Endothelial cell of umbilical vein (primary cell): ENCODE results near the gene SYT2.
"Not testable (repeated sequence)": the region's sequence is repeated elsewhere in the genome, so short reads cannot be mapped to it uniquely, and the experiment has no call there.

Source experiments
- EZH2 ChIP-seq: IDR thresholded peaks from 2 replicates; pipeline ENCODE4 v1.6.1; 2012; ENCODE audit warnings: borderline replicate concordance, low read depth, mild to moderate bottlenecking, moderate library complexity, low read length, inconsistent platforms; ENCODE audit not compliant: severe bottlenecking
- FOS ChIP-seq: IDR thresholded peaks from 2 replicates; pipeline ENCODE4 v1.6.1; 2011; ENCODE audit warnings: mild to moderate bottlenecking, low read length, moderate library complexity, borderline replicate concordance; ENCODE audit not compliant: insufficient read depth
- JUN ChIP-seq: IDR thresholded peaks from 2 replicates; pipeline ENCODE4 v1.6.1; 2011; ENCODE audit warnings: borderline replicate concordance, low read depth; ENCODE audit not compliant: insufficient read length, insufficient read depth
- POLR2A ChIP-seq: IDR thresholded peaks from 2 replicates; pipeline ENCODE4 v1.6.1; 2012; ENCODE audit warnings: low read depth, mild to moderate bottlenecking, control low read depth, low read length
- POLR2AphosphoS5 ChIP-seq: IDR thresholded peaks from 2 replicates; pipeline ENCODE4 v1.6.1; 2012; ENCODE audit warnings: low read depth, mild to moderate bottlenecking, control low read depth, low read length, moderate library complexity; ENCODE audit not compliant: insufficient read depth
- TF ChIP-seq, protein P1 (sequence below), 2 donors: IDR thresholded peaks; 1 replicate in 1 of 2; 2 replicates in 1 of 2; pipeline ENCODE4 v1.5.1; 2011; ENCODE audit warnings: low read length in 2 of 2, mild to moderate bottlenecking in 2 of 2, moderate library complexity in 2 of 2, control low read depth in 1 of 2, inconsistent platforms in 1 of 2, low read depth in 1 of 2; ENCODE audit not compliant: insufficient read depth in 1 of 2; ENCODE audit errors: extremely low read depth in 1 of 2

DNA sequence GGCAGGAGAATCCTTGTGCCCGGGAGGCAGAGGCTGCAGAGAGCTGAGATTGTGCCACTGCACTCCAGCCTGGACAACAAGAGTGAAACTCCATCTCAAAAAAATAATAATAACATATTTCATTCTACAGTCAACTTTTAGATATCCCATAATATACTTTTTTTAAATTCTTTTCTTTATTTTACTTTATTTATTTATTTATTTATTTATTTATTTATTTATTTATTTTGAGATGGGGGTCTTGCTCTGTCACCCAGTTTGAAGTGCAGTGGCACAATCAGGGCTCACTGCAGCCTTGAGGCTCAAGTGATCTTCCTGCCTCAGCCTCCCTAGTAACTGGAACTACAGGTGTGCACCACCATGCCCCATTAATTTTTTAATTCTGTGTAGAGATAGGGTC, 3.9 kb upstream of the SYT2 start:
- TF ChIP-seq, protein P1, sequence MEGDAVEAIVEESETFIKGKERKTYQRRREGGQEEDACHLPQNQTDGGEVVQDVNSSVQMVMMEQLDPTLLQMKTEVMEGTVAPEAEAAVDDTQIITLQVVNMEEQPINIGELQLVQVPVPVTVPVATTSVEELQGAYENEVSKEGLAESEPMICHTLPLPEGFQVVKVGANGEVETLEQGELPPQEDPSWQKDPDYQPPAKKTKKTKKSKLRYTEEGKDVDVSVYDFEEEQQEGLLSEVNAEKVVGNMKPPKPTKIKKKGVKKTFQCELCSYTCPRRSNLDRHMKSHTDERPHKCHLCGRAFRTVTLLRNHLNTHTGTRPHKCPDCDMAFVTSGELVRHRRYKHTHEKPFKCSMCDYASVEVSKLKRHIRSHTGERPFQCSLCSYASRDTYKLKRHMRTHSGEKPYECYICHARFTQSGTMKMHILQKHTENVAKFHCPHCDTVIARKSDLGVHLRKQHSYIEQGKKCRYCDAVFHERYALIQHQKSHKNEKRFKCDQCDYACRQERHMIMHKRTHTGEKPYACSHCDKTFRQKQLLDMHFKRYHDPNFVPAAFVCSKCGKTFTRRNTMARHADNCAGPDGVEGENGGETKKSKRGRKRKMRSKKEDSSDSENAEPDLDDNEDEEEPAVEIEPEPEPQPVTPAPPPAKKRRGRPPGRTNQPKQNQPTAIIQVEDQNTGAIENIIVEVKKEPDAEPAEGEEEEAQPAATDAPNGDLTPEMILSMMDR (IDR thresholded peaks at IDR 0.05; ENCODE audit: extremely low read depth in 1 of 2, insufficient read depth in 1 of 2, low read depth in 1 of 2, low read length in 2 of 2): not testable (repeated sequence)
- TF ChIP-seq POLR2AphosphoS5, EZH2, POLR2A, JUN, FOS: not testable (repeated sequence)
